ENCODE results near the gene ARHGAP11A.

DNA sequence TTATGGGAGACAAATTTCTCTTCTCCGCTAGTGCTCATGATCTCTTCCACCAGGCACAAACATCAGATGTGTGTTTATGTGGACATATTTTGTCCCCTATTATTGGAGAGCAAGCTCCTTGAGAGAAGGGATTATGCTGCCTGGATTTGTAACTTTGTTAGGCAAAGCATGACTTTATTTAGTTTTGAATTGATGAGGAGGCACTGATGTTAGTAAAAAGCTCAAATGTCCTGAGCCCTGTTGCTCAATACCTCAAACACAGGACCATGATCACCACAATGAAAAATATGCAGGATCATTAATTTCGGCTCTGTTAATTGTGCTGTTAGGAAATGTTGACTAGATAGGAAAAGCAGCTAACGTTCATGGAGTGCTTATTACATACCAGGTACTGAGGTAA lies 55.3 kb downstream of the ARHGAP11A start:
- TF ChIP-seq, protein P1, sequence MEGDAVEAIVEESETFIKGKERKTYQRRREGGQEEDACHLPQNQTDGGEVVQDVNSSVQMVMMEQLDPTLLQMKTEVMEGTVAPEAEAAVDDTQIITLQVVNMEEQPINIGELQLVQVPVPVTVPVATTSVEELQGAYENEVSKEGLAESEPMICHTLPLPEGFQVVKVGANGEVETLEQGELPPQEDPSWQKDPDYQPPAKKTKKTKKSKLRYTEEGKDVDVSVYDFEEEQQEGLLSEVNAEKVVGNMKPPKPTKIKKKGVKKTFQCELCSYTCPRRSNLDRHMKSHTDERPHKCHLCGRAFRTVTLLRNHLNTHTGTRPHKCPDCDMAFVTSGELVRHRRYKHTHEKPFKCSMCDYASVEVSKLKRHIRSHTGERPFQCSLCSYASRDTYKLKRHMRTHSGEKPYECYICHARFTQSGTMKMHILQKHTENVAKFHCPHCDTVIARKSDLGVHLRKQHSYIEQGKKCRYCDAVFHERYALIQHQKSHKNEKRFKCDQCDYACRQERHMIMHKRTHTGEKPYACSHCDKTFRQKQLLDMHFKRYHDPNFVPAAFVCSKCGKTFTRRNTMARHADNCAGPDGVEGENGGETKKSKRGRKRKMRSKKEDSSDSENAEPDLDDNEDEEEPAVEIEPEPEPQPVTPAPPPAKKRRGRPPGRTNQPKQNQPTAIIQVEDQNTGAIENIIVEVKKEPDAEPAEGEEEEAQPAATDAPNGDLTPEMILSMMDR (IDR thresholded peaks at IDR 0.05; ENCODE audit: low read length), result no peak
- no peak for TF ChIP-seq EZH2 (IDR thresholded peaks at IDR 0.05; ENCODE audit: borderline replicate concordance, low read length)
